Muscle of leg (tissue), 11 donors: ENCODE measurements around the gene ALOX12B. TPM values are rescaled to one million over a fixed set of nuclear protein-coding genes. Genes with fewer than 3 reads are reported as not detected.

Experiments
- DNase-seq: peaks from one replicate; pipeline ENCODE4 v3.0.0; 2013
- H3K27ac ChIP-seq: one replicate; pipeline ENCODE4 v1.5.1; 2013; ENCODE audit warnings: mild to moderate bottlenecking, low read length, control low read depth
- H3K27me3 ChIP-seq: one replicate; pipeline ENCODE4 v1.6.1; 2013; ENCODE audit warnings: low read length; ENCODE audit not compliant: control insufficient read depth, insufficient read depth
- H3K36me3 ChIP-seq: one replicate; pipeline ENCODE4 v1.6.1; 2013; ENCODE audit warnings: low read length; ENCODE audit not compliant: control insufficient read depth, insufficient read depth
- H3K4me1 ChIP-seq: one replicate; pipeline ENCODE4 v1.6.1; 2013; ENCODE audit warnings: low read length; ENCODE audit not compliant: control insufficient read depth, insufficient read depth
- H3K4me3 ChIP-seq: one replicate; pipeline ENCODE4 v1.5.1; 2013; ENCODE audit warnings: low read length, control low read depth
- H3K9me3 ChIP-seq: replicated peaks from 2 replicates; pipeline ENCODE4 v1.6.1; 2013; ENCODE audit warnings: low read depth, low read length; ENCODE audit not compliant: control insufficient read depth
- WGBS: methylation state at CpG from one replicate; pipeline ENCODE4 v1.1.5; 2013; ENCODE audit warnings: missing lambda C conversion rate; ENCODE audit not compliant: insufficient coverage; 5-methylcytosine and 5-hydroxymethylcytosine counted together
- polyA plus RNA-seq, 8 donors: library from polyadenylated mRNA; unstranded; fragments of 120-200 nt; gene quantifications; one replicate each; pipeline versions ENCODE4 v1.2.1 to v1.2.3, GENCODE V29; 2013; ENCODE audit warnings: inconsistent platforms in 1 of 8, low replicate concordance in 1 of 8; ENCODE audit not compliant: insufficient read length in 8 of 8, insufficient read depth in 1 of 8
- total RNA-seq: library from RNA; stranded (reverse); fragments of 120-200 nt; gene quantifications from one replicate; pipeline ENCODE4 v1.2.4, GENCODE V29; 2013

ALOX12B gene
- total and polyA plus RNA-seq, 9 donors: not detected

DNA sequence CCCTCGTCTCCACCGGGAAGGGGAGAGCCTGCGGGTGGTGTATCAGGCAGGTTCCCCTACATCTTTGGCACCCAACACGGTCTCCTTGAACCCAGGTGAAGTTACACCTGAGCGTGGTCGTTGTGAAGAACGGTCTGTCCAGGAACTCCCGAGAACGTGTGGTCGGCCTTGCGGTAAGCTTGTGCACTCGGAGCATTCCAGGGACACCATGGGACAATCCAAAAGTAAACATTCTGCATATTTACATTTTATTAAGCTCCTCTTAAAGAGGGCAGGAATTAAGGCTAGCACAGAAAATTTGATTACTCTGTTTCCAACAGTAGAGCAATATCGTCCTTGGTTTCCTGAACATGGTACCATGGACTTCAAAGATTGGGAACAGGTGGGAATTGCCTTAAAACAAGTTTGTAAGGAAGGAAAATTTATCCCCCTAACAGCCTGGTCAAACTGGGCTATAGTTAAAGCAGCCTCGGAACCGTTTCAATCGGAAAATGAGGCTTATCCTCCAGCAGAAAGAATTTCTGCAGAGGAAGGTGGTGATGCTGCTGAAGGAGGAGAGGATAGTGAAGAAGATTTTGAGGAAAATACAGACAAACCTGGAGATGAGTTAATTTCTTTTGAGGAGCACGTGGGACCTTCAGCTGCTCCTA is 30.4 kb downstream of the ALOX12B start:
- peaks cover 39% of the 10 kb centered on the region for H3K27me3 ChIP-seq
- 82% methylated on average over 12 of the region's 17 CpGs for WGBS
- H3K27ac ChIP-seq: no peak overlapping the region
- DNase-seq: no peak
- no peaks in the 10 kb centered on the region for H3K4me1 ChIP-seq
- H3K4me3 ChIP-seq: no peak overlapping the region
- H3K36me3 ChIP-seq: no peaks in the 10 kb centered on the region
- no peaks in the 10 kb centered on the region for H3K9me3 ChIP-seq

DNA sequence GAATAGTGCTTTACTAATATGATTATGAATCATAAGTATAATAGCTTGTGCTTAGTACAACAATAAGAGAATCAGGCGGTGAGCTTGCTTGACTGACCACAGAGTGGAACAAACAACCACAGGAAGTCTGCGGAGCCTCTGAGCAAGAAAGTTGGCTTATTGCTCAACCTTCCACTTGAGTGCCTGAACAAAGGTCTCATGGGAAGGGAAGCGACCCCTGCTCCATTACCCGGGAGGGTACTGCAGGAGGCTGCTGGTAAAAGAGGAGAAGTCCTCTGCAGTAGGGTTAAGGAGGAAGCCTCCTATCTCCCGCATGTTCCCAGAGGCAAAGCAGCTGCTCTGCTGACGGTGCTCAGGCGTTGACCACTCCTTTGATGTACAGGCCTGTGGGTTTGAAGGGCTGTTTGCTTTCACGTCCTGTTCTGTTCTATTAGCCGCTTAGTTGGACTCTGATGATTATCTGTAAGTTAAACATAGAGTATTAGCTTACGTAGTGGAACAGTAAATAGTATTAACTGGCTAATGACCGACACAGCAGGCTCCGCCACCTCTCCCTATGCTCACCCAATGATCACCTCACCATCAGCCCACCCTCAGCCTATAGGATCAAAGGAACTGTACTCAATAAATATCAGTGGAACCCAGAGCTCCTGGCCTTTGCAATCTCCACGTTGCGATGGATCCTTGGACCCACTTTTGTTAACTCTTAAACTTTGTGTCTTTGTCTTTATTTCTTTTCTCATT is 31.1 kb downstream of the ALOX12B start:
- WGBS: 63% methylated on average over 6 of the region's 14 CpGs
- Histone ChIP-seq H3K9me3 (no peaks in the 10 kb centered on the region), H3K27ac (no peak overlapping the region), H3K36me3 (no peaks in the 10 kb centered on the region), H3K4me3 (no peak overlapping the region), H3K27me3 (peaks cover 33% of the 10 kb centered on the region), H3K4me1 (no peaks in the 10 kb centered on the region)
- peak; percentile 80 for DNase-seq

DNA sequence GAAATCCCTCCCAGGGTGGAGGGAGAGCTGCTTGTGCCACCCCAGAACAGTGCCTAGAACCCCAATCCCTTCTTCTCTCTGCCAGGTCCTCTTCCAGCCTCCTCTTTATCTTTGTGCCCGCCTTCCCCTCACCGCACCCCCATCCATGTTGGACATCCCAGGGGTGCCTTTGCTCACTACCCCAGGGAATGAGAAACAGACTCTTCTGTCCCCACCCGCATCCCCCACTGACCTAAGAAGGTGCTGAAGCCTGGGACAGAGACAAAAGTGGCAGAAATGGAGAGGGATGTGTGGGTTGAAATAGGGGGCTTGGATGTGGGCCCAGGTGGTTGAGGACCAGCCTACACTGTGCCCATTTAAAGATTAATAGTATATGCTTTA is 31.7 kb downstream of the ALOX12B start:
- no CpG with 5 or more reads among the region's 3 CpGs for WGBS
- Histone ChIP-seq H3K27me3 (peaks cover 33% of the 10 kb centered on the region), H3K4me3 (no peak overlapping the region), H3K27ac (no peak overlapping the region), H3K36me3 (no peaks in the 10 kb centered on the region), H3K9me3 (no peaks in the 10 kb centered on the region), H3K4me1 (no peaks in the 10 kb centered on the region)
- DNase-seq: no peak

DNA sequence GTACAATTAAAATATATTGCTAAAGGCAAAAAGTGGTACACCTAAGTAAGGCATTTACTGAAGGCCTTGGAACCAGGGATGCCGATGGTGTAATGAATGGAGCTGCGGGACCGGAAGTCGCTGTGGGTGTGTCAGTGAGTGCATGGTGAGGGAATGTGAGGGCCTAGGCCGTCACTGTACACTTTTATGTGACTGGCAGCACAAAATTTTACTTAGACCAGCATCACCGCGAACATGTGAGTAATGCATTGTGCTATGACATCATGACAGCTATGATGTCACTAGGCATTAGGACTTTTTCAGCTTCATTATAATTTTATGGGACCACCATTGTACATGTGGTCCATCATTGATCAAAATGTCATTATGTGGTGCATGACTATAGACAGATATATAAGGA is 33.9 kb downstream of the ALOX12B start:
- Histone ChIP-seq H3K27me3 (peaks cover 19% of the 10 kb centered on the region), H3K4me1 (no peaks in the 10 kb centered on the region), H3K36me3 (no peaks in the 10 kb centered on the region), H3K9me3 (no peaks in the 10 kb centered on the region), H3K27ac (no peak overlapping the region), H3K4me3 (no peak overlapping the region)
- DNase-seq: no peak
- WGBS: 92% methylated on average over 4 of the region's 7 CpGs

DNA sequence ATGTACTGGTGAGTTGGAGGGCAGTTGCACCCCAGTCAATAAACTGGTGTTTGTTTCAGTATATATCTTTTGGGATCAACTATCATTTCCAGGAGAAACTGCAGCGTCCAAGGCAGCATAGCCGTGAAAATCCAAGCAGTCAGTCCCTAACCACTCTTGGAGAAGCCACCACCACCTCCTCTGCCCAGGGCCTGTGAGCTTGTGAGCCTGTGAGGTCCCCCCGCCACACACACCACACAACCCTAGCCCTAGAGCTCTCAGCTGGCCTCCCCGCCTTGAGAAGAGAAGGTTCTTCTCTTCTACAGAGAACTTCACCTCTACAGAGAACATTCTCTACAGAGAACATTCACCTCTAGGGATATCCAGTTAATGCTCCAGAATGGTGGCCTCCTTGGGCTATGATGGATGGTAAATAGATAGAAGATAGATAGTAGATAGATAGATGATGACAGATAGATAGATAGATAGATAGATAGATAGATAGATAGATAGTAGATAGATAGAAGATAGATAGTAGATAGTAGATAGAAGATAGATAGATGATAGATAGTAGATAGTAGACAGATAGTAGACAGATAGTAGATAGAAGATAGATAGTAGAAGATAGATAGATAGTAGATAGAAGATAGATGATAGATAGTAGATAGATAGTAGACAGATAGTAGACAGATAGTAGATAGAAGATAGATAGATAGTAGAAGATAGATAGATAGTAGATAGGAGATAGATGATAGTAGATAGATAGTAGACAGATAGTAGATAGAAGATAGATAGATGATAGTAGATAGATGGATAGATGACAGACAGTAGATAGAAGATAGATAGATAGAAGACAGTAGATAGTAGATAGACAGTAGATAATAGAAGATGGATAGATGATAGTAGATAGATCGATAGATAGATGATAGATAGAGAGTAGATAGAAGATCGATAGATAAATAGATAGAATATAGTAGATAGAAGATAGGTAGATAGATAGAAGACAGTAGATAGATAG is 35.0 kb downstream of the ALOX12B start:
- no peaks in the 10 kb centered on the region for H3K9me3 ChIP-seq
- H3K36me3 ChIP-seq: no peaks in the 10 kb centered on the region
- H3K27me3 ChIP-seq: peaks cover 13% of the 10 kb centered on the region
- DNase-seq: no peak
- no peak overlapping the region for H3K27ac ChIP-seq
- 88% methylated on average over 3 of the region's 6 CpGs for WGBS
- H3K4me1 ChIP-seq: no peaks in the 10 kb centered on the region
- no peak overlapping the region for H3K4me3 ChIP-seq

DNA sequence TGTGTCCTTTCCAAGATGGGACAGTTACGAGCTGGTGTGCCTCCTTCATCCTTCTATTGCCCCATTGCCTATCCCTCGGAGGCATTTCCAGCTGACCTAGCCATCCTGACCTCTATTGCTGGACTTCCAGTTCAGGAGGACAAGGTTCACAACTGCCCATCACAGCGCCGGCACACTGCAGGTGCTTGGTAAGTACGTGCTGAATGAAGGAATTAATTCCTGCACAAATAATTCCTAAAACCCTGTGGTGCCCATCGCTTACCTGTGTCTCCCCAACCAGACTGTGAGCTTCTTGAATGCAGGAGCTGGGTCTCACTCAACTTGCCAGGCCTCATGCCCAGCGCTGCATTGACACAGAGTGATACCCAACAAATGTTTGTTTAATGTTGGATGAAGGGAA is 35.7 kb downstream of the ALOX12B start:
- Histone ChIP-seq H3K9me3 (no peaks in the 10 kb centered on the region), H3K27me3 (peaks cover 12% of the 10 kb centered on the region), H3K27ac (no peak overlapping the region), H3K36me3 (no peaks in the 10 kb centered on the region), H3K4me1 (no peaks in the 10 kb centered on the region), H3K4me3 (no peak overlapping the region)
- 73% methylated on average over 3 of the region's 7 CpGs for WGBS
- no peak for DNase-seq

DNA sequence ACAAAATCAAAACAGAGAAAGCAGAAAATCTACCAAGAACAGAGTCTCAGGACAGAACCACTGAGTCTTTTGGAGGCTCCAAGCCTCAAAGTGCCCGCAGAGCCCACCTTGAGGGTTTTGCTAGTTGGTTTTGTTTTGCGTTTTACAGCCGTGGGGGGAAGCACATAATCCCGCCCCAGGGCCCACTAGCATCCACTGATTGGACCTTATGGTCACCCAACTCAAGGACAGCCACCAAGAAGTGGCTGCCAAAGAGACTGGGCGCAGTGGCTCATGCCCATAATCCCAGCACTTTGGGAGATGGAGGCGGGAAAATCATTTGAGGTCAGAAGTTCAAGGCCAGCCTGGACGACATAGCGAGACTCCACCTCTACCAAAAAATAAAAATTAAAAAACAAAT is 38.8 kb downstream of the ALOX12B start:
- Histone ChIP-seq H3K36me3 (no peaks in the 10 kb centered on the region), H3K4me1 (no peaks in the 10 kb centered on the region)

DNA sequence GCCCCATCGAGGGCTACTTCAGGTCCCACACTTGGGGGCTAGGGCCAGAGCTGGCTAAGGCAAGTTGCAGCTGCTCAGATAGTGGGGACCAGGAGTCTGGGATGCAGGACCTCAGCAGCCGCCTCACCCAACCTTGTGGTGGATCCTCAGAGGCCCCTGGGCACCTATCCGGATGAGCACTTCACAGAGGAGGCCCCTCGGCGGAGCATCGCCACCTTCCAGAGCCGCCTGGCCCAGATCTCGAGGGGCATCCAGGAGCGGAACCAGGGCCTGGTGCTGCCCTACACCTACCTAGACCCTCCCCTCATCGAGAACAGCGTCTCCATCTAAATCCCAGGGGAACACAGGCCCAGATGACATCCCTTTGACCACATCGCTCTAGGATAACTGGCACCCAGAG is 39.3 kb downstream of the ALOX12B start:
- Histone ChIP-seq H3K27me3 (peaks cover 6% of the 10 kb centered on the region), H3K36me3 (no peaks in the 10 kb centered on the region), H3K4me3 (no peak overlapping the region), H3K27ac (no peak overlapping the region), H3K4me1 (no peaks in the 10 kb centered on the region), H3K9me3 (no peaks in the 10 kb centered on the region)
- DNase-seq: no peak
- 84% methylated on average over 12 of the region's 12 CpGs for WGBS

More for the DNA sequence above, 38.8 kb downstream of the ALOX12B start:
- DNase-seq: no peak
- Histone ChIP-seq H3K27ac (no peak overlapping the region), H3K27me3 (peaks cover 6% of the 10 kb centered on the region), H3K9me3 (no peaks in the 10 kb centered on the region), H3K4me3 (no peak overlapping the region)
- 79% methylated on average over 4 of the region's 8 CpGs for WGBS

DNA sequence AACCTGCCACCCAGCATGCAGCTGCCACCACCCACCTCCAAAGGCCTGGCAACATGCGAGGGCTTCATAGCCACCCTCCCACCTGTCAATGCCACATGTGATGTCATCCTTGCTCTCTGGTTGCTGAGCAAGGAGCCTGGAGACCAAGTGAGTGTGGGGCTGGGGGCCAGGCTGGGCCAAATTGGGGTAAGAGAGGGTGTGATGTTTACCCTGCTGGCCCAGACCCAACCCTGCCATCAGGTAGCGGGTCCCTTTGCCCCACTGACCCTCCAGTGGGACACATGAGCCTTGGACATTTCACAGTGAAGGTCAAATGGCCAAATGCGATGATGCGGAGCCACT is 39.8 kb downstream of the ALOX12B start:
- H3K27ac ChIP-seq: no peak overlapping the region
- H3K4me3 ChIP-seq: no peak overlapping the region
- H3K27me3 ChIP-seq: peaks cover 6% of the 10 kb centered on the region
- DNase-seq: no peak
- 85% methylated on average over 3 of the region's 4 CpGs for WGBS
- no peaks in the 10 kb centered on the region for H3K9me3 ChIP-seq
- H3K36me3 ChIP-seq: no peaks in the 10 kb centered on the region
- no peaks in the 10 kb centered on the region for H3K4me1 ChIP-seq
